ENCODE measurements around the gene IGLL1. TPM values are rescaled to one million over a fixed set of nuclear protein-coding genes. Genes with fewer than 3 reads are reported as not detected.

Gene IGLL1
- total and polyA plus RNA-seq, 2 experiments from 2014 or later = not detected

DNA sequence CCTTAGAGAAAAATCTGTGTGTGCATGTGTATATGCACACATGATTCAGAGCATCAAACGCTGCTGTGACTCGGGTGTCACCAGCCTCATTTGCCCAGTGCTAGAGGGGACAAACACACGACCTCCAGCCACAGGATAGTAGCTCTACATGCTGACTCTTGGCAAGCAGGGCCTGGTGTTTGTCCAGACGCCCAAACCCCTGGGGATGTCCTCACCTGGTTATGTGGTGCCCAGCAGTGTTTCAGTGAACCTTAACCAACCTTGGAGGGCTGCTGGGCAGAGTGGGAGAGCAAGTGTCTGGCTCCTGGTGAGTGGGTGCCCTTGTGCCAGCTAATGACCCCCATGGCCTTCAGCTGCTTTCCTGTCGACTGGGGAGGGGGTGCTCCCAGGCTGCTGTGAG, 26.7 kb downstream of the IGLL1 start (continued):
- no peak for TF ChIP-seq EZH2phosphoT487 (IDR thresholded peaks at IDR 0.05; ENCODE audit: unreplicated experiment)
- TF ChIP-seq CREB1 (CRISPR knock-in tag; IDR thresholded peaks at IDR 0.05; ENCODE audit: low read depth) = no peak
- no peak for TF ChIP-seq STAT1 (IDR thresholded peaks at IDR 0.05; ENCODE audit: unreplicated experiment)
- no peak for TF ChIP-seq JUNB (IDR thresholded peaks at IDR 0.05; ENCODE audit: unreplicated experiment)
- TF ChIP-seq NANOG (IDR thresholded peaks at IDR 0.05; ENCODE audit: borderline replicate concordance) = no peak
- TF ChIP-seq, protein P1, sequence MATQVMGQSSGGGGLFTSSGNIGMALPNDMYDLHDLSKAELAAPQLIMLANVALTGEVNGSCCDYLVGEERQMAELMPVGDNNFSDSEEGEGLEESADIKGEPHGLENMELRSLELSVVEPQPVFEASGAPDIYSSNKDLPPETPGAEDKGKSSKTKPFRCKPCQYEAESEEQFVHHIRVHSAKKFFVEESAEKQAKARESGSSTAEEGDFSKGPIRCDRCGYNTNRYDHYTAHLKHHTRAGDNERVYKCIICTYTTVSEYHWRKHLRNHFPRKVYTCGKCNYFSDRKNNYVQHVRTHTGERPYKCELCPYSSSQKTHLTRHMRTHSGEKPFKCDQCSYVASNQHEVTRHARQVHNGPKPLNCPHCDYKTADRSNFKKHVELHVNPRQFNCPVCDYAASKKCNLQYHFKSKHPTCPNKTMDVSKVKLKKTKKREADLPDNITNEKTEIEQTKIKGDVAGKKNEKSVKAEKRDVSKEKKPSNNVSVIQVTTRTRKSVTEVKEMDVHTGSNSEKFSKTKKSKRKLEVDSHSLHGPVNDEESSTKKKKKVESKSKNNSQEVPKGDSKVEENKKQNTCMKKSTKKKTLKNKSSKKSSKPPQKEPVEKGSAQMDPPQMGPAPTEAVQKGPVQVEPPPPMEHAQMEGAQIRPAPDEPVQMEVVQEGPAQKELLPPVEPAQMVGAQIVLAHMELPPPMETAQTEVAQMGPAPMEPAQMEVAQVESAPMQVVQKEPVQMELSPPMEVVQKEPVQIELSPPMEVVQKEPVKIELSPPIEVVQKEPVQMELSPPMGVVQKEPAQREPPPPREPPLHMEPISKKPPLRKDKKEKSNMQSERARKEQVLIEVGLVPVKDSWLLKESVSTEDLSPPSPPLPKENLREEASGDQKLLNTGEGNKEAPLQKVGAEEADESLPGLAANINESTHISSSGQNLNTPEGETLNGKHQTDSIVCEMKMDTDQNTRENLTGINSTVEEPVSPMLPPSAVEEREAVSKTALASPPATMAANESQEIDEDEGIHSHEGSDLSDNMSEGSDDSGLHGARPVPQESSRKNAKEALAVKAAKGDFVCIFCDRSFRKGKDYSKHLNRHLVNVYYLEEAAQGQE (IDR thresholded peaks at IDR 0.05; ENCODE audit: unreplicated experiment) = no peak
- no peak for TF ChIP-seq ZNF331 (CRISPR knock-in tag; IDR thresholded peaks at IDR 0.05; ENCODE audit: low read depth)
- TF ChIP-seq, protein P2, sequence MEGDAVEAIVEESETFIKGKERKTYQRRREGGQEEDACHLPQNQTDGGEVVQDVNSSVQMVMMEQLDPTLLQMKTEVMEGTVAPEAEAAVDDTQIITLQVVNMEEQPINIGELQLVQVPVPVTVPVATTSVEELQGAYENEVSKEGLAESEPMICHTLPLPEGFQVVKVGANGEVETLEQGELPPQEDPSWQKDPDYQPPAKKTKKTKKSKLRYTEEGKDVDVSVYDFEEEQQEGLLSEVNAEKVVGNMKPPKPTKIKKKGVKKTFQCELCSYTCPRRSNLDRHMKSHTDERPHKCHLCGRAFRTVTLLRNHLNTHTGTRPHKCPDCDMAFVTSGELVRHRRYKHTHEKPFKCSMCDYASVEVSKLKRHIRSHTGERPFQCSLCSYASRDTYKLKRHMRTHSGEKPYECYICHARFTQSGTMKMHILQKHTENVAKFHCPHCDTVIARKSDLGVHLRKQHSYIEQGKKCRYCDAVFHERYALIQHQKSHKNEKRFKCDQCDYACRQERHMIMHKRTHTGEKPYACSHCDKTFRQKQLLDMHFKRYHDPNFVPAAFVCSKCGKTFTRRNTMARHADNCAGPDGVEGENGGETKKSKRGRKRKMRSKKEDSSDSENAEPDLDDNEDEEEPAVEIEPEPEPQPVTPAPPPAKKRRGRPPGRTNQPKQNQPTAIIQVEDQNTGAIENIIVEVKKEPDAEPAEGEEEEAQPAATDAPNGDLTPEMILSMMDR (conservative IDR thresholded peaks at IDR 0.05; ENCODE audit: low read depth in 2 of 2) = no peak

DNA sequence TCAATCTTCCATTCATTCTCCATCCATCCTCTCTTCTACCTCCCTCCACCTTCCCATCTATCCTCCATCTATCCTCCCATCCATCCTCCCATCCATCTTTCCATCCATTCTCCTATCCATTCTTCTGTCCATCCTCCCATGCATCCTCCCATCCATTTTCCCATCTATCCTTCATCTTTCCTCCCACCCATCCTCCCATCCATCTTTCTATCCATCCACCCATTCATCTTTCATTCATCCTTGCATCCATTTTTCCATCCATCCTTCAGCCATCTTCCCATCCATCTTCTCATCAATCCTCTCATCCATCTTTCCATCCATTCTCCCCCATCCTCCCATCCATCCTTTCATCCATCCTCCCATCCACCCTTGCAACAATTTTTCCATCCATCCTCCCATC, 27.5 kb downstream of the IGLL1 start:
- peaks cover 8% of the 10 kb centered on the region for H3K9me3 Mint-ChIP-seq
- no peak overlapping the region for H3K27ac ChIP-seq (ENCODE audit: low read depth)
- no peak overlapping the region for H3K4me3 ChIP-seq
- peaks cover 19% of the 10 kb centered on the region for H3K27me3 Mint-ChIP-seq (ENCODE audit: insufficient read depth, low read depth, poor library complexity)
- no peak overlapping the region for H3K27ac Mint-ChIP-seq
- no peaks in the 10 kb centered on the region for H3K27me3 ChIP-seq (ENCODE audit: insufficient read depth)
- no peaks in the 10 kb centered on the region for H4K20me1 ChIP-seq (replicated peaks; ENCODE audit: insufficient read depth)
- H3K9me2 ChIP-seq (ENCODE audit: insufficient read depth) = peaks cover 9% of the 10 kb centered on the region; the same call in 1 of the 2 replicates
- no peak for DNase-seq (ENCODE audit: low spot score)
- no peaks in the 10 kb centered on the region for H3K36me3 Mint-ChIP-seq (ENCODE audit: low read depth)
- no peaks in the 10 kb centered on the region for H3K4me1 ChIP-seq (ENCODE audit: insufficient read depth)
- H3K4me1 Mint-ChIP-seq = peaks cover 7% of the 10 kb centered on the region; the same call in 2 of the 3 replicates
- H3F3A ChIP-seq (replicated peaks; ENCODE audit: low read depth) = no peaks in the 10 kb centered on the region
- no peaks in the 10 kb centered on the region for H3K36me3 ChIP-seq (ENCODE audit: insufficient read depth)
- no peak for ATAC-seq
- H3K4me2 ChIP-seq = no peak overlapping the region
- no peak overlapping the region for H2AFZ ChIP-seq
- no peak overlapping the region for H3K4me3 Mint-ChIP-seq
- H3K79me2 ChIP-seq (replicated peaks; ENCODE audit: insufficient read depth) = no peaks in the 10 kb centered on the region
- TF ChIP-seq CREB1 (CRISPR knock-in tag; IDR thresholded peaks at IDR 0.05; ENCODE audit: low read depth) (no peak), ZNF114 (CRISPR knock-in tag; IDR thresholded peaks at IDR 0.05) (no peak), ZNF331 (CRISPR knock-in tag; IDR thresholded peaks at IDR 0.05; ENCODE audit: low read depth) (no peak), EZH2 (IDR thresholded peaks at IDR 0.05; ENCODE audit: low read depth, unreplicated experiment) (no peak), STAT1 (IDR thresholded peaks at IDR 0.05; ENCODE audit: unreplicated experiment) (no peak), EZH2phosphoT487 (IDR thresholded peaks at IDR 0.05; ENCODE audit: unreplicated experiment) (no peak)
- TF ChIP-seq, protein P1 (IDR thresholded peaks at IDR 0.05; ENCODE audit: unreplicated experiment) = no peak
- TF ChIP-seq, protein P2 (conservative IDR thresholded peaks at IDR 0.05; ENCODE audit: low read depth in 2 of 2) = no peak

Measured in GM23338 (cell line).